GM12872 (cell line): ENCODE data around the gene COL20A1.

Source experiments
- TF ChIP-seq, protein P1 (sequence below): IDR thresholded peaks from 3 replicates; pipeline ENCODE4 v1.5.1; 2011; ENCODE audit warnings: low read depth, mild to moderate bottlenecking, low read length, moderate library complexity; ENCODE audit not compliant: insufficient read depth

Gene COL20A1

DNA sequence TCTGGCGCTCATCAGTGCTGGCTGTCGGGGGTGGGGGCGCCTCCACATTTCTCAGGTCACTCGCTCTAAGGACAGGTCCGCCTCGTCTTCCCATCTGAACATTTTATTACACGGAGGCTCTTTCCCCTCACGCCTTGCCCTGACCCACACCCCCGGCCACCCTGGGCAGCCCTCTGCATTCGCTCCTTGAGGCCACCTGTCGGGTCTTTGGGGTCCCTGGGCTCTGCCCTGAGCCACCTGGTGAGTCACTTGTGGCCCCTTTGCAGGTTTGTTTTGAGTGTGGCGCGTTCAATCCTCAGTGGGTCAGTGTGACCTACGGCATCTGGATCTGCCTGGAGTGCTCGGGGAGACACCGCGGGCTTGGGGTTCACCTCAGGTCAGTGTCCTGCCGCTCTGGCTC, 17.2 kb upstream of the COL20A1 start:
- TF ChIP-seq, protein P1, sequence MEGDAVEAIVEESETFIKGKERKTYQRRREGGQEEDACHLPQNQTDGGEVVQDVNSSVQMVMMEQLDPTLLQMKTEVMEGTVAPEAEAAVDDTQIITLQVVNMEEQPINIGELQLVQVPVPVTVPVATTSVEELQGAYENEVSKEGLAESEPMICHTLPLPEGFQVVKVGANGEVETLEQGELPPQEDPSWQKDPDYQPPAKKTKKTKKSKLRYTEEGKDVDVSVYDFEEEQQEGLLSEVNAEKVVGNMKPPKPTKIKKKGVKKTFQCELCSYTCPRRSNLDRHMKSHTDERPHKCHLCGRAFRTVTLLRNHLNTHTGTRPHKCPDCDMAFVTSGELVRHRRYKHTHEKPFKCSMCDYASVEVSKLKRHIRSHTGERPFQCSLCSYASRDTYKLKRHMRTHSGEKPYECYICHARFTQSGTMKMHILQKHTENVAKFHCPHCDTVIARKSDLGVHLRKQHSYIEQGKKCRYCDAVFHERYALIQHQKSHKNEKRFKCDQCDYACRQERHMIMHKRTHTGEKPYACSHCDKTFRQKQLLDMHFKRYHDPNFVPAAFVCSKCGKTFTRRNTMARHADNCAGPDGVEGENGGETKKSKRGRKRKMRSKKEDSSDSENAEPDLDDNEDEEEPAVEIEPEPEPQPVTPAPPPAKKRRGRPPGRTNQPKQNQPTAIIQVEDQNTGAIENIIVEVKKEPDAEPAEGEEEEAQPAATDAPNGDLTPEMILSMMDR = no peak

DNA sequence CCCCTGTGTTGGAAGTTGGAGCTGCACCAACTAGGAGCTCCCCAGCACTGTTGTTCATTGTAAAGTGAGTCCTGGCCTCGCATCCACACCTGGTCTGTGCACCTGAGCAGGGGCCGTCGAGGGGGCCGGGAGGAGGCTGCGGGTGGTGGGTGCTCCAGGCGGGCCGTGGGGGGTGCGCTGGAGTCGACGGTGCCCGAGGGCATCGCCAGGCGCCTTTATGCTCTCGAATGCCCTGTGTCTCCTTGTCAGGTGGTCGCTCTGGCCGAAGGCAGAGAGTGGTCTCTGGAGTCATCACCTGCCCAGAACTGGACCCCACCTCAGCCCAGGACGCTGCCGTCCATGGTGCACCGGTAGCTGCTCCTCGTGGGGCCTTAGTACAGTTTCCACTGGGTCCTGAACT, 16.0 kb upstream of the COL20A1 start:
- TF ChIP-seq, protein P1 = no peak

DNA sequence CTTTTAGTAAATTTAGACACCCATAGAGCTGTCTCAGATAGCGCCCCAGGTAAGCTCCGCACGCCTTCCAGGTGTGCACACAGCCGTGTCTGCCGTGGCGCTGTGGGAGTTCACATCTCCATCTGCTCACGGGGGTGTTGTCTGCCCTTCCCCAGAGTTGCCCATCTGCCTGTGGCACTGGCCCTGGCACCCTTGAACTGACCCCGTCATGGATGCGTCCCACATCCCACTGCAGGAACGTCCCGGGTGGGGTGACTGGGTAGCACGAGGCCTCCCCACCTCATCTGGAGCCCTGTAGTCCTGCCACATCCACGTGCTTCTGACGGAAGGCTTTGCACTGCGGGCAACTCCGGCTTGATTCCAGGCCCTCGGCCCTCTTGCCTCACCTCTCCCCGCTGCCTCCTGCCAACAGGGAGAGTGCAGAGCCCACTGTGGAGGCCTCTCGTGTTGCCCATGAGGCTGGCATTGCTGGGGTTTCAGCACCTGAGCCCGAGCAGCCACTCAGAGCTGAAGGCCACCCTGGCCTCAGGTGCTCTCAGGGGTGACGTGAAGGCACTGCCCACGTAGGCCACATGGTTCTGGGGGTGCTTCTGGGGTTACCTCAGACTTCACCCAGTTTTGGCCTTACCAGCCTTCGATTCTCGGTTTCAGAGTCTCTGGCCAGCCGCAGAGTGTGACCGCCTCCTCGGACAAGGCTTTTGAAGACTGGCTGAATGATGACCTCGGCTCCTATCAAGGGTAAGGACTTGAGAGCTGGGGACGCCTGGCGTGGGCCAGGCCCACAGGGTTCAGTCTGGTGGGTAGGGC, 15.3 kb upstream of the COL20A1 start:
- TF ChIP-seq, protein P1 = no peak

DNA sequence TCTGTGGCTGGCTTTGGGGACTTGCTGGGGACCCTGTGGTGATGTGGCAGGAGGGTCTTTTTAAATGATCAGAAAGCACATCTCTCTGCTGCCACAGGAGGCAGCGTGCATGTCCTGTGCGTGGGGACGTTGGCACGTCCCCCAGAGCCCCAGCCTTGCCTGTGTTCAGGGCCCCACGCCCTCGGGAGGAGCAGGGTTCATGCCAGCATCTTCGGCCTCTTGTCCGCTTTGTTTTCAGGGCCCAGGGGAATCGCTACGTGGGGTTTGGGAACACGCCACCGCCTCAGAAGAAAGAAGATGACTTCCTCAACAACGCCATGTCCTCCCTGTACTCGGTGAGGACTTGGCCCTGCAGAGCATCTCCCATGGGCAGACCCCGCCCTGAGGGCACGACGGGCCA, 14.3 kb upstream of the COL20A1 start:
- TF ChIP-seq, protein P1 = 0 out of 3 replicates have a peak, but pooled peaks have one; percentile 2

DNA sequence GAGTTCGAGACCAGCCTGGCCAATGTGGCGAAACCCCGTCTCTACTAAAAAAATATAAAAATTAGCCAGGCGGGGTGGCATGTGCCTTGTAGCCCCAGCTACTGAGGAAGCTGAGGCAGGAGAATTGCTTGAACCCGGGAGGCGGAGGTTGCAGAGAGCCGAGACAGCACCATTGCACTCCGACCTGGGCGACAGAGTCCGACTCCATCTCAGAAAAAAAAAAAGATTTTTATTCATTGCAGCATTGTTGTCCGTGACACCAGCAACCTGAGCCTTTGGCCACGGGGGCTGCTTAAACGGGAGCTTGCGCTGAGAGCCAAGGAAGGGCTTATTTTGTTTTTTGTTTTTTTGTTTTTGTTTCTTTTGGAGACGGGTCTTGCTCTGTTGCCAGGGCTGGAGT, 13.1 kb upstream of the COL20A1 start:
- TF ChIP-seq, protein P1 = no peak

DNA sequence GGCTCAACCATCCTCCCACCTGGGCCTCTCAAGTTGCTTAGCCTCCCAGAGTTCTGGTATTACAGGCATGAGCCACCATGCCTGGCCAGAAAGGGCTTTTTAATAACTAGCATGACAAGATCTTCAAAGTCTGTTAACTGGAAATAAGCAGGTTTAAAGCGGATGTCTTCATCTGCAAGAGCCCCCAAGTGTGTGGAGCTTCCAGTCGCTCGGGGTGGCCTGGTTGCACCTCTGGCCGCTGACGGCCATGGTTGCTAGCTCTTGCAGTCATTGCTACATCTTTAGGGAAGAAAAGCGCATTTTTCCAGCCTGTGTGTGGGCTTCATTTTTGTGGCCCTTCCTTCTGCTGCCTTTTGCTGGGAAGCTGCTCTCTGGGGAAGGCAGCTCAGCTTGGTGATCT, 12.6 kb upstream of the COL20A1 start:
- TF ChIP-seq, protein P1 = no peak

DNA sequence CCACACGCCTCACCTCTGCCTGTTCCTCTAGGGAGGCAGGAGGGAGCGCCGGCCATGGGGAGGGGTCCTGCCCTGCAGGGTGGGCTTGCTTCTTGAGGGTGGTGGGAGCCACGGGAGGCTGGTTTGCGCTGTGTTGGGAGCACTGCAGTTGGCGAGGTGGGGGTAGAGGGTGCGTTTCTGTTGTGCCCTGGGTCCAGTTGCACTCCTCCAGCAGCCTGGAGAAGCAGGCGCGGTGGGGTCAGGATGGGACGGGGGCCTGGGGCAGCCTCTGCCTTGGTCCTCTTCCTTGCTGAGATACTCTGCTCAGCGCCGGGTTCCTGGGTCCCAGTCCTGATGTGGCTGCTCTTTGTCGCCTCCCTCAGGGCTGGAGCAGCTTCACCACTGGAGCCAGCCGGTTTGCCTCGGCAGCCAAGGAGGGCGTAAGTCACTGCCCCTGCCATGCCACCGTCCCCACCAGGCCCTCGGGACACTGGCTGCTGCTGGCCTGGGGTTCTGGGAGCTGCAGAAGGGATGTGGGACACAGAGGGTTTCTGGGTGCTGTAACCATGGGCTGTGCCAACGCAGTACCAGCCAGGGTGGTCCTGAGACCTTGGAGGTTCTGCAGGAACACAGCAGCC, 11.9 kb upstream of the COL20A1 start:
- TF ChIP-seq, protein P1 = peak; percentile 35; the same call in 2 of the 3 replicates
